IPS-18a (cell line): ENCODE measurements around the gene DPP6.
"Not testable (repeated sequence)": the region's sequence is repeated elsewhere in the genome, so short reads cannot be mapped to it uniquely, and the experiment has no call there.

Source experiments
- H3K27ac ChIP-seq: one replicate; pipeline ENCODE4 v1.5.1; 2013; ENCODE audit warnings: low read length
- H3K27me3 ChIP-seq: one replicate; pipeline ENCODE4 v1.6.1; 2013; ENCODE audit warnings: mild to moderate bottlenecking, low read length; ENCODE audit not compliant: control insufficient read depth, insufficient read depth
- H3K36me3 ChIP-seq: one replicate; pipeline ENCODE4 v1.6.1; 2013; ENCODE audit warnings: low read depth, low read length; ENCODE audit not compliant: control insufficient read depth
- H3K4me1 ChIP-seq: one replicate; pipeline ENCODE4 v1.6.1; 2013; ENCODE audit warnings: low read depth, low read length; ENCODE audit not compliant: control insufficient read depth
- H3K4me3 ChIP-seq: one replicate; pipeline ENCODE4 v1.5.1; 2013; ENCODE audit warnings: low read length
- H3K9ac ChIP-seq: one replicate; pipeline ENCODE4 v1.6.1; 2013; ENCODE audit warnings: mild to moderate bottlenecking, low read length, moderate library complexity
- H3K9me3 ChIP-seq: one replicate; pipeline ENCODE4 v1.6.1; 2013; ENCODE audit warnings: low read depth, low read length; ENCODE audit not compliant: control insufficient read depth

DPP6 gene

GRCh38 chr7:154051643-154052529, at the start of gene DPP6:
DPP6 (plus strand) TSS chr7:154052398.
- Histone ChIP-seq H3K4me3 (peak within 1 kb of the TSS; percentile 42), H3K27me3 (peaks cover 10% of the 10 kb centered on the region)
- not testable (repeated sequence) for H3K27ac ChIP-seq, H3K9ac ChIP-seq, H3K9me3 ChIP-seq, H3K36me3 ChIP-seq, H3K4me1 ChIP-seq

GRCh38 chr7:154009423-154009911, 42.7 kb upstream of the DPP6 start:
- not testable (repeated sequence) for H3K27me3 ChIP-seq, H3K27ac ChIP-seq, H3K36me3 ChIP-seq, H3K4me1 ChIP-seq, H3K9me3 ChIP-seq, H3K4me3 ChIP-seq, H3K9ac ChIP-seq

- H3K36me3 ChIP-seq, H3K9me3 ChIP-seq, H3K27me3 ChIP-seq, H3K27ac ChIP-seq, H3K4me1 ChIP-seq, H3K4me3 ChIP-seq, H3K9ac ChIP-seq: not testable (repeated sequence)
Measured at GRCh38 chr7:154010726-154011568, 41.3 kb upstream of the DPP6 start.

GRCh38 chr7:154012800-154013199, 39.4 kb upstream of the DPP6 start:
- not testable (repeated sequence) for H3K4me1 ChIP-seq

GRCh38 chr7:154015636-154016035, 36.6 kb upstream of the DPP6 start:
- not testable (repeated sequence) for H3K4me3 ChIP-seq, H3K9me3 ChIP-seq, H3K36me3 ChIP-seq, H3K27me3 ChIP-seq, H3K27ac ChIP-seq, H3K4me1 ChIP-seq, H3K9ac ChIP-seq

More at GRCh38 chr7:154012800-154013199, 39.4 kb upstream of the DPP6 start:
- H3K4me3 ChIP-seq, H3K36me3 ChIP-seq, H3K9me3 ChIP-seq, H3K27ac ChIP-seq, H3K9ac ChIP-seq, H3K27me3 ChIP-seq: not testable (repeated sequence)

GRCh38 chr7:154018354-154018753, 33.8 kb upstream of the DPP6 start:
- not testable (repeated sequence) for H3K27ac ChIP-seq, H3K4me3 ChIP-seq, H3K9me3 ChIP-seq, H3K9ac ChIP-seq, H3K4me1 ChIP-seq, H3K27me3 ChIP-seq, H3K36me3 ChIP-seq

- not testable (repeated sequence) for H3K4me1 ChIP-seq, H3K27ac ChIP-seq, H3K4me3 ChIP-seq, H3K27me3 ChIP-seq, H3K36me3 ChIP-seq, H3K9me3 ChIP-seq, H3K9ac ChIP-seq
Measured at GRCh38 chr7:154027805-154028204, 24.4 kb upstream of the DPP6 start.

- H3K9me3 ChIP-seq, H3K4me1 ChIP-seq, H3K27me3 ChIP-seq, H3K4me3 ChIP-seq, H3K36me3 ChIP-seq, H3K27ac ChIP-seq, H3K9ac ChIP-seq: not testable (repeated sequence)
Measured at GRCh38 chr7:154030476-154031080, 21.6 kb upstream of the DPP6 start.

- not testable (repeated sequence) for H3K9me3 ChIP-seq, H3K9ac ChIP-seq, H3K27me3 ChIP-seq, H3K4me1 ChIP-seq, H3K4me3 ChIP-seq, H3K36me3 ChIP-seq, H3K27ac ChIP-seq
Measured at GRCh38 chr7:154039466-154040165, 12.6 kb upstream of the DPP6 start.

- not testable (repeated sequence) for H3K36me3 ChIP-seq, H3K27ac ChIP-seq, H3K9me3 ChIP-seq, H3K9ac ChIP-seq, H3K4me3 ChIP-seq, H3K4me1 ChIP-seq
- H3K27me3 ChIP-seq, result peaks cover 10% of the 10 kb centered on the region
Measured at GRCh38 chr7:154050394-154050793, 1.8 kb upstream of the DPP6 start.

GRCh38 chr7:154051006-154051642, 1.1 kb upstream of the DPP6 start:
- H3K27me3 ChIP-seq, result peaks cover 10% of the 10 kb centered on the region
- not testable (repeated sequence) for H3K9me3 ChIP-seq, H3K36me3 ChIP-seq, H3K27ac ChIP-seq, H3K4me1 ChIP-seq, H3K9ac ChIP-seq
- H3K4me3 ChIP-seq, result peak overlapping the region; percentile 40
